Measurements from ENCODE around the gene THAP5.
"Not testable (repeated sequence)": the region's sequence is repeated elsewhere in the genome, so short reads cannot be mapped to it uniquely, and the experiment has no call there.

THAP5 gene

DNA sequence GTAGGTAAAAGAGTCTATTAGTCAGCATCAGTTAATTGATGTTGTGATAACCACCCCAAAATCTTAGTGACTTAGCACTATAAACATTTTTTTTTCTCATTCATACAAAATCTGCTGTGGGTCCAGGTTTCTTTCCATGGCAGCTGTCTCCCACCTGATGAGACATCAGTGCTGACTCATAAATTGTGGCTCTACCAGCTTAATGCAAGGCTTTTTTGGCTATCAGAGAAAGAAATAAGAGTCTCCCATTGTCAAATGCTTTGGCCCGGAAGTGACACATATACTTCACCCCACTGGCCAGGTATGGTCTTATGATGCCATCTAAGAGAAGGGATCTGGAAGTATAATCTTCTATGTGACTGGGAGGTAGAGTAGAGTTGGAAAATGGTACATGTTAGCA, 14.7 kb upstream of the THAP5 start:
- no peak for DNase-seq (ENCODE audit: low spot score)

GRCh38 chr7:108581655-108582491, 12.4 kb upstream of the THAP5 start:
- no peak for DNase-seq (ENCODE audit: low spot score)

- no peak for DNase-seq (ENCODE audit: low spot score)
These were observed 10.8 kb upstream of the THAP5 start for GRCh38 chr7:108580298-108580697.

DNA sequence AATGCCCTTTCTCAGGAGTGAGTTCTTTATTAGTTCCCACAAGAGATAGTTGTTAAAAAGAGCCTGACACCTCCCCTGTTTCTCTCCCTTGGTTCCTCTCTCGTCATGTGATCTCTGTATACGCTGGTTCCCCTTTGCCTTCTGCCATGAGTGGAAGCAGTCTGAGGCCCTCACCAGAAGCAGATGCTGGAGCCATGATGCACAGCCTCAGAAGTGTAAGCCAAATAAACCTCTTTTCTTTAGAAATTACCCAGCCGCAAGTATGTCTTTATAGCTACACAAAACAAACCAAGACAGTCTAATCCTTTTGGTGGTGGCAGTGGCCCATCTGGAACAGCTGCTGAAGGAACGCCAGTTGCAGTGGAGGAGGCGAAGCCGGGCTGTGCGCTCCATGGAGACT, 9.4 kb upstream of the THAP5 start:
- DNase-seq (ENCODE audit: low spot score): no peak

- DNase-seq (ENCODE audit: low spot score): no peak
These were observed 6.6 kb upstream of the THAP5 start for GRCh38 chr7:108576116-108576515.

DNA sequence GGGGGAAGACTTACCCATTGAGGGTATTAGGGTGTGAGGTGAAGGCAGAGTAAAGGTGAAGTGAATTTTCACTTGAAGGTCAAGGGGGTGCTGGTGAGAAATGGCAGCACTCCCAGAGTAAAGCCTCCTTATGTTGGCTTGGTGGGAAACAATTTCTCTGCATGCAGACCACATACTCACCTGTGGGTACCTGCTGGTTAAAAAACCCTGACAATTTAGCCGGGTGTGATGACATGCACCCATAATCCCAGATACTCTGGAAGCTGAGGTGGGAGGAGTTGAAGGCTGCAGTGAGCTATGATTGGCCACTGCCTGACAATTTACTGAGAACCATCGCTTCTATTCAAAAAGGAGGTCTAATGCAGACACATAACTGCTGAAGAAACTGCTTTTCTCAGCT, 5.7 kb upstream of the THAP5 start:
- no peak for DNase-seq (ENCODE audit: low spot score)

DNA sequence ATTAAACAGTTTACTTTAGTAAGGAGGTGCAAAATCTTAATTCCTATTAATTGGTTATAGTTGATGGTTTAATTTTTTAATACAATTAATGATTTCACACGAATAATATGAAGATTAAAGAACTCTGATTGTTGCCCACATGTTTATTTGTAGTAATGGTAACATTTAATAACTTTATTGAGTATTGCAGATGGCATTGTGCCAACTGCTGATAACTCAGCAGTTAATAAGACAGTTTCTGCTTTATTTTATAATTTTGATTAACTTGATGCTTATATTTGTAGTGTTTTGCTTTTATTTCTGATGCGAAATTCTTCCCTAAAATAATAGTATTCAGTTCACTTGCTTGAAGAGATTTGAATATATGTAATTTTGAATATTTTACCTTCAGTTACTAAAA, 3.0 kb upstream of the THAP5 start:
- DNase-seq (ENCODE audit: low spot score): no peak

GRCh38 chr7:108570146-108570755, 745 bp upstream of the THAP5 start:
- peak; percentile 32 for DNase-seq (ENCODE audit: low spot score)

DNA sequence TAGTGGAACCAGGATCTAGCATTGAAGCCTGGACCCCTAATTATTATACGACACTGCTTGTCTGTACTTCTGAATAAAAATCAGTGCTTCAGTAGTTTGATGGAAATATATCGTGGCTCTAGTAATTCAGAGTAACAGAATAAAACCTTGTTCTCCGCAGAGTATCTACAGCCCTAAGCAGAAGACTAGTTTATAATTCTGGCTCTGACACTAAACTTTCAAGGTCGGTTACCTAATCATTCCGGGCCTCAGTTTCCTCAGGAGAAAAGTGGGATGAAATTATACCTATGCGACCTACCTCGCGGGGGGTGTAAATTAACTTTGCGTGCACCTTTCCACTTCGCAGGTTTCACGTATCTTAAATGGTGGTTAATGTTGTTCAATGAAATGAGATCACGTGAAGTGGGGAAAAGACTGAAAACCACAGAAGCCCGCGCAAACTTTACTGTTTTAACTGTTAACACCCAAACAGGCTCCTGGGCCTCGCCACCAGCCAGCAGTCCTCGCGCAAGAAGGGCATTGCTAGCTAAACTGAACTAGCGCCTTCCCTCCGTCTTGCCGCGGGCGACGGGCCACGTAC, 615 bp downstream of the THAP5 start:
- no peak for DNase-seq (ENCODE audit: low spot score)

DNA sequence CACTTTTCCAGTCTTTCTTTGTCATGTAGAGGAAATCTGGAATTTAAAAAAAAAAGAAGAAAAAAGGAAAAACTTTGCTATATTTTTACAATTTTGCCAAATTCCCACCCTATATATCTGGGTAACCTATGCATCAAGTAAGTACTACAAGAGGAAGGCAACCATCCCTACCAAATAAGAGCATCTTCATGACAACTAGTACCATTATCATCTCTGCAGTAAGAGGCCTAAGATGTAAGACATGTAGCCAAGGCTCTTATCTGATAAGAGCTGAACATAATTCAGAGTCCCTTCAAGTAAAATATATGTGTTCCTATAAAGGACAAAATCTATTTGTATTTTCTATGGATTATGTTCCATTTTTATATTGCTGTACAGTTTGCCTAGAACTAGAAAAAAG, 3.5 kb downstream of the THAP5 start:
- no peak for DNase-seq (ENCODE audit: low spot score)

DNA sequence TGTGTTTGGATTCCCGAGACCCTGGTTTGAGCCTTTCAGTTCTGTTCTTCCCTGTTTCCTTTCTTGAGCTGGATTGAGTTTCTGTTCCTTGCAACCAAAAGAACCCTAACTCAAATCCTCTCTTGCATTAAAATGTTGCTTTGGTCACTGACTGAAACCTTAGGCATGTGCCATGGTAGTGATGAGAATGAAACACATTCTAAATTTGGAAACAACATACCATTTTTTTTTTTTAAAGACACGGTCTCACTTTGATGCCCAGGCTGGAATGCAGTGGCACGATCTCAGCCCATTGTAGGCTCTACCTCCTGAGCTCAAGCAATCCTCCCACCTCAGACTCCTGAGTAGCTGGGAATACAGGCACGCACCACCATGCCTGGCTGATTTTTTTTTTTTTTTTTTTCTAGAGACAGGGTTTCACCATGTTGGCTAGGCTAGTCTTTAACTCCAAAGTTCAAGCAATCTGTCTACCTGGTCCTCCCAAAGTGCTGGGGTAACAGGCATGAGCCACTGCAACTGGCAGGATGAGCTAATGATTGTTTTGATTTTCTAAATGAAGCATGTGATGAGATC, 8.4 kb downstream of the THAP5 start:
- DNase-seq (ENCODE audit: low spot score): no peak

- no peak for DNase-seq (ENCODE audit: low spot score)
These were observed 10.3 kb downstream of the THAP5 start for GRCh38 chr7:108559253-108559652.

DNA sequence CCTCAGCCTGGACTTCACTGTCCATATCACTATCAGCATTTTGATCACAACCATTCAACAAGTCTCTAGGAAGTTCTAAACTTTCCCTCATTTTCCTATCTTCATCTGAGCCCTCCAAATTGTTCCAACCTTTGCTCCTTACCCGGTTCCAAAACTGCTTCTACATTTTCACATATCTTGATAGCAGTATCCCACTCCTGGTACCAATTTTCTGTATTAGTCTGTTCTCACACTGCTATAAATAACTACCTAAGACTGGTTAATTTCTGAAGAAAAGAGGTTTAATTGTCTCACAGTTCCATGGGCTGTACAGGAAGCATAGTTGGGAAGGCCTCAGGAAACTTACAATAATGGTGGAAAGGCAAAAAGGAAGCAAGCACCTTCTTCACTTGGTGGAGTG, 11.9 kb downstream of the THAP5 start:
- DNase-seq (ENCODE audit: low spot score): no peak

- DNase-seq (ENCODE audit: low spot score): no peak
These were observed 12.3 kb downstream of the THAP5 start for GRCh38 chr7:108557191-108557590.

DNA sequence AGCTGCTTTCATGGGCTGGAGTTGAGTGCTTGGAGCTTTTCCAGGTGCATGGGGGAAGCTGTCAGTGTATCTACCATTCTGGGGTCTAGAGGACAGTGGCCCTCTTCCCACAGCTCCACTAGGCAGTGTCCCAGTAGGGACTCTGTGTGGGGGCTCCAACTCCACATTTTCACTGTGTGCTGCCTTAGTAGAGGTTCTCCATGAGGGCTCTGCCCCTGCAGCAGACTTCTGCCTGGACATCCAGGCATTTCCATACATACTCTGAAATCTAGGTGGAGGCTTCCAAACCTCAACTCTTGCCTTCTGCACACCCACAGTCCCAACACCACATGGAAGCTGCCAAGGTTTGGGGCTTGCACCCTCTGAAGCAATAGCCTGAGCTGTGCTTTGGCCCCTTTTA, 12.8 kb downstream of the THAP5 start:
- not testable (repeated sequence) for DNase-seq (ENCODE audit: low spot score)

DNA sequence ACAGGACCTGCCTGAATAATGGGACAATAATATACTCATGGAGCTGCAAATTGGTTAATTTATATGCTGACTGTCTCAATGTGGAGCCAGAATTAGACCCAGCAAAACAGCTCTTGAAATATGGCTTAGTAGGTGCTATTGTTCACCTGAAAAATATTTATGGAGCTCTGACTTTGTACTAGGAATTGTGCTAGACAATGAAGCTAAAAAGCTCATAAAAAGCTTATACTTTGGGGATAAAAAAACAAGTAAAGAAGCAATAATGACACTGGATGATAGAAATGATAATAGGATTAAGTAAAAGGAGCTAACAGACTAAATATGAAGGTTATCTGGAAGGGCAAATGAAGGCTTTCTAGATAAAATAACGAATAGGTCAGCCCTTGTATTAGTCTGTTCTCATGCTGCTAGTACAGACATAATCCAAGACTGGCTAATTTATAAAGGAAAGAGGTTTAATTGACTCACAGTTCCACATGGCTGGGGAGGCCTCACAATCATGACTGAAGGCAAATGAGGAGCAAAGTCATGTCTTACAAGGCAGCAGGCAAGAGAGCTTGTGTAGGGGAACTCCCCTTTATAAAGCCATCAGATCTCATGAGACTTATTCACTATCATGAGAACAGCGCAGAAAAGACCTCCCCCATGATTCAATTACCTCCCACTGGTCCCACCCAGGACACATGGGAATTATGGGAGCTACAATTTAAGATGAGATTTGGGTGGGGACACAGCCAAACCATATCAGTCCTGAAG, 21.2 kb downstream of the THAP5 start:
- DNase-seq (ENCODE audit: low spot score): not testable (repeated sequence)

DNA sequence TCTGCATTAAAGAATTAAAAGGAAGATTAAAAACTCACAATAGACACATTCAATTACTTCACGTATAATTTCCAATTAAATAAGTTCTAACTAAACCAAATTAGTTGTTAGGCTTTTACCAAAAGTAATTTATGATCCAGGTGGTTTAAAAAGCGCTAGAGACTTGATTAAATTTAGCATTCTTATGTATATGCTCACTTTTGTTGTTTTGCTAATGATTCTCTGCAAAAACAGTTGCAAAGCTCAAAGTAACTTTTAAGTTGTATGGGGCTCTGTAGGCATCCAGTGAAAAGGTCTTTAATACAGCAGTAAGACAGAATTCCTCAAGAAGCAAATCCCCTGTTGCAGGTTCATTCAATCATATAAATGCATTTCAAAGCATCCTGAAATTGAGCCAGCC, 28.0 kb downstream of the THAP5 start:
- no peak for DNase-seq (ENCODE audit: low spot score)

DNA sequence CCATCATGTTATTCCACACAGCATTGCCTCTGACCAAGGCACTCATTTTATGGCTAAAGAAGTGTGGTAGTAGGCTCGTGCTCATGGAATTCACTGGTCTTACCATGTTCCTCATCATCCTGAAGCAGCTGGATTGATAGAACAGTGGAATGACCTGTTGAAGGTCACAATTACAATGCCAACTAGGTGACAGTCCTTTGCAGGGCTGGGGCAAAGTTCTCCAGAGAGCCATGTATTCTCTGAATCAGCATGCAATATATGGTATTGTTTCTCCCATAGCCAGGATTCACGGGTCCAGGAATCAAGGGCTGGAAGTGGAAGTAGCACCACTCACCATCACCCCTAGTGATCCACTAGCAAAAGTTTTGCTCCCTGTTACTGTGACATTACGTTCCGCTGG, 30.8 kb downstream of the THAP5 start:
- DNase-seq (ENCODE audit: low spot score): not testable (repeated sequence)

- not testable (repeated sequence) for DNase-seq (ENCODE audit: low spot score)
These were observed 31.3 kb downstream of the THAP5 start for GRCh38 chr7:108538236-108538635.

GRCh38 chr7:108537229-108537628, 32.3 kb downstream of the THAP5 start:
- DNase-seq (ENCODE audit: low spot score): no peak

GRCh38 chr7:108535744-108536143, 33.8 kb downstream of the THAP5 start:
- DNase-seq (ENCODE audit: low spot score): no peak

- no peak for DNase-seq (ENCODE audit: low spot score)
These were observed 34.2 kb downstream of the THAP5 start for GRCh38 chr7:108535257-108535656.
